PC-3 (cell line): ENCODE measurements around the gene REX1BD. TPM values are rescaled to one million over a fixed set of nuclear protein-coding genes. Genes with fewer than 3 reads are reported as not detected.

Source experiments
- ATAC-seq: fragments of 200-7000 bp; cut with Tn5 transposase; 2 replicates; pipeline ENCODE4 v1.9.1; 2020; ENCODE audit warnings: mild to moderate bottlenecking, moderate library complexity
- BruUV-seq: library from RNA; stranded (reverse); fragments of 400-500 nt; replicated peaks from 2 replicates; lab custom pipeline; 2021; lab: Mats Ljungman, UMichigan
- CTCF ChIA-PET: fragments of 300-600 bp; sonication (Branson Sonifier 250); formaldehyde crosslinking; loops from one replicate; lab custom pipeline; 2022; ENCODE audit warnings: antibody characterized with exemption; lab: Charles Lee
- POLR2A ChIA-PET: fragments of 300-600 bp; sonication (Branson Sonifier 250); formaldehyde crosslinking; loops from one replicate; lab custom pipeline; 2022; ENCODE audit warnings: antibody characterized with exemption; ENCODE audit not compliant: unreplicated experiment; lab: Charles Lee
- DNase-seq: peaks from one replicate; pipeline ENCODE4 v3.0.0-alpha.2; 2015
- H2AFZ ChIP-seq: fragments of 300-600 bp; sonication (generic); 2 replicates; pipeline ENCODE4 v1.6.0; 2016; ENCODE audit warnings: antibody characterized with exemption, low read length
- H3F3A ChIP-seq: fragments of 300-600 bp; sonication (generic); one replicate; pipeline ENCODE4 v1.6.0; 2017; ENCODE audit warnings: antibody characterized with exemption, low read length, control low read depth, mild to moderate bottlenecking; ENCODE audit not compliant: unreplicated experiment
- H3K27ac ChIP-seq: fragments of 300-600 bp; sonication (generic); 2 replicates; pipeline ENCODE4 v1.5.1; 2016; ENCODE audit warnings: mild to moderate bottlenecking, low read length
- H3K27me3 ChIP-seq: fragments of 300-600 bp; sonication (generic); 2 replicates; pipeline ENCODE4 v1.6.1; 2016; ENCODE audit warnings: low read length, mixed read lengths
- H3K36me3 ChIP-seq: fragments of 300-600 bp; sonication (generic); 2 replicates; pipeline ENCODE4 v1.6.1; 2016; ENCODE audit warnings: low read depth, mixed run types, low read length, mixed read lengths
- H3K4me1 ChIP-seq: fragments of 300-600 bp; sonication (generic); 2 replicates; pipeline ENCODE4 v1.5.1; 2016; ENCODE audit warnings: low read length; ENCODE audit not compliant: insufficient read depth
- H3K4me2 ChIP-seq: fragments of 300-600 bp; sonication (generic); 2 replicates; pipeline ENCODE4 v1.6.0; 2016; ENCODE audit warnings: low read length
- H3K4me3 ChIP-seq: fragments of 300-600 bp; sonication (generic); 2 replicates; pipeline ENCODE4 v1.5.1; 2016; ENCODE audit warnings: mild to moderate bottlenecking, low read length, mixed read lengths
- H3K79me2 ChIP-seq: fragments of 300-600 bp; sonication (generic); 2 replicates; pipeline ENCODE4 v1.6.1; 2017; ENCODE audit warnings: low read length, mixed read lengths
- H3K9ac ChIP-seq: fragments of 300-600 bp; sonication (generic); 2 replicates; pipeline ENCODE4 v1.6.0; 2016; ENCODE audit warnings: mild to moderate bottlenecking, low read length
- H3K9me2 ChIP-seq: fragments of 300-600 bp; sonication (generic); replicated peaks from 2 replicates; pipeline ENCODE4 v1.6.1; 2016; ENCODE audit warnings: mixed run types, low read length, mixed read lengths
- H3K9me3 ChIP-seq: fragments of 300-600 bp; sonication (generic); 2 replicates; pipeline ENCODE4 v1.6.1; 2016; ENCODE audit warnings: low read length, mixed read lengths
- H4K20me1 ChIP-seq: fragments of 300-600 bp; sonication (generic); 2 replicates; pipeline ENCODE4 v1.6.1; 2016; ENCODE audit warnings: low read length, mixed read lengths
- CTCF ChIP-seq: fragments of 300-600 bp; sonication (generic); conservative IDR thresholded peaks from 2 replicates; pipeline ENCODE4 v1.5.1; 2017; ENCODE audit warnings: antibody characterized with exemption, low read depth, mild to moderate bottlenecking, low read length
- EZH2 ChIP-seq: fragments of 300-600 bp; sonication (generic); IDR thresholded peaks from one replicate; pipeline ENCODE4 v1.6.1; 2017; ENCODE audit warnings: antibody characterized with exemption, mild to moderate bottlenecking, low read length; ENCODE audit not compliant: unreplicated experiment
- EZH2phosphoT487 ChIP-seq: fragments of 300-600 bp; sonication (generic); IDR thresholded peaks from 2 replicates; pipeline ENCODE4 v1.6.1; 2018; ENCODE audit warnings: mild to moderate bottlenecking, antibody characterized with exemption, low read length, borderline replicate concordance
- intact Hi-C: fragments of 100-400 bp; cut with micrococcal nuclease; formaldehyde crosslinking; loops from 2 replicates; pipeline ENCODE4 v1.9.0; 2023
- total RNA-seq: library from RNA; depleted of rRNA; stranded (reverse); fragments of >200 nt; gene quantifications from 2 replicates; pipeline ENCODE4 v1.2.3, GENCODE V29; 2014

REX1BD gene
- total RNA-seq, 1 experiment from 2014 or later, result 121 TPM

GRCh38 chr19:18636183-18636968 is 47.8 kb downstream of the REX1BD start:
- Histone ChIP-seq H3K4me1 (peaks cover 12% of the 10 kb centered on the region), H3K27me3 (no peaks in the 10 kb centered on the region), H3K9me3 (no peaks in the 10 kb centered on the region), H2AFZ (peak overlapping the region; percentile 81), H3K4me2 (peak overlapping the region; percentile 72), H3F3A (no peaks in the 10 kb centered on the region), H4K20me1 (0 out of 2 replicates have a peak, but pooled peaks cover 3% of the 10 kb centered on the region), H3K27ac (no peak overlapping the region), H3K9me2 (no peaks in the 10 kb centered on the region), H3K9ac (peak overlapping the region; percentile 84; the same call in 1 of the 2 replicates), H3K36me3 (no peaks in the 10 kb centered on the region), H3K4me3 (peak overlapping the region; percentile 79), H3K79me2 (peaks cover 37% of the 10 kb centered on the region)
- peak; percentile 90 for ATAC-seq
- TF ChIP-seq CTCF (no peak), EZH2 (no peak), EZH2phosphoT487 (no peak)
- BruUV-seq, result no TSS peak
- intact Hi-C loops, result loop anchor here (5.0 kb wide), 1 partner anchor 114 kb away; the partner anchor contains the start of gene ELL
- POLR2A ChIA-PET, result no interaction called here
- CTCF ChIA-PET, result no interaction called here
- DNase-seq, result peak; percentile 94

- Histone ChIP-seq H3K27ac (no peak within 1 kb of the TSS), H2AFZ (peak within 1 kb of the TSS; percentile 81), H3K4me2 (peak within 1 kb of the TSS; percentile 99), H3K9me2 (no peaks in the 10 kb centered on the region), H3K4me3 (peak within 1 kb of the TSS; percentile 79), H3K9me3 (no peaks in the 10 kb centered on the region), H3K9ac (peak within 1 kb of the TSS; percentile 84), H4K20me1 (0 out of 2 replicates have a peak, but pooled peaks cover 3% of the 10 kb centered on the region), H3K27me3 (no peaks in the 10 kb centered on the region), H3K36me3 (no peaks in the 10 kb centered on the region), H3K4me1 (peaks cover 12% of the 10 kb centered on the region), H3K79me2 (peaks cover 40% of the 10 kb centered on the region), H3F3A (no peaks in the 10 kb centered on the region)
- no peak for DNase-seq
- intact Hi-C loops, result loop anchor here (5.0 kb wide), 1 partner anchor 115 kb away; the partner anchor contains the start of gene ELL
- no peak for TF ChIP-seq EZH2
- no peak for TF ChIP-seq EZH2phosphoT487
- no peak for TF ChIP-seq CTCF
- CTCF ChIA-PET, result no interaction called here
- no TSS peak for BruUV-seq
- no peak for ATAC-seq
- POLR2A ChIA-PET, result no interaction called here
Measured at GRCh38 chr19:18636969-18637629, 48.5 kb downstream of the REX1BD start, which contains the start of gene KLHL26. Gene KLHL26 (plus strand): TSS chr19:18637028. CDS start chr19:18637055, 27 bp downstream.
